Omental fat pad (tissue), 4 donors: ENCODE data around the gene CCAR1. TPM values are rescaled to one million over a fixed set of nuclear protein-coding genes. Genes with fewer than 3 reads are reported as not detected.
"Not testable (repeated sequence)": the region's sequence is repeated elsewhere in the genome, so short reads cannot be mapped to it uniquely, and the experiment has no call there.

ENCODE experiments used
- ATAC-seq: fragments of 150-250 bp; one replicate; pipeline ENCODE4 v1.9.1; 2016; ENCODE audit warnings: mild to moderate bottlenecking, moderate library complexity; ENCODE audit not compliant: low FRiP score
- DNase-seq: peaks from one replicate; pipeline ENCODE4 v3.0.0-alpha.2; 2019; ENCODE audit warnings: low spot score
- total RNA-seq, 4 donors: library from RNA; depleted of rRNA; stranded (reverse); fragments of >200 nt; gene quantifications; one replicate each; pipeline ENCODE4 v1.1.0, GENCODE V29; 2016
- TF ChIP-seq, protein P1 (sequence below), 3 donors: fragments of 450-650 bp; IDR thresholded peaks; one replicate each; pipeline ENCODE4 v1.5.1; 2016 to 2017; ENCODE audit warnings: antibody characterized with exemption in 3 of 3, mild to moderate bottlenecking in 3 of 3, moderate library complexity in 2 of 3

Gene CCAR1
- total RNA-seq, 4 donors from 2014 or later = 46.1 to 64.8 (median 53.1) TPM

DNA sequence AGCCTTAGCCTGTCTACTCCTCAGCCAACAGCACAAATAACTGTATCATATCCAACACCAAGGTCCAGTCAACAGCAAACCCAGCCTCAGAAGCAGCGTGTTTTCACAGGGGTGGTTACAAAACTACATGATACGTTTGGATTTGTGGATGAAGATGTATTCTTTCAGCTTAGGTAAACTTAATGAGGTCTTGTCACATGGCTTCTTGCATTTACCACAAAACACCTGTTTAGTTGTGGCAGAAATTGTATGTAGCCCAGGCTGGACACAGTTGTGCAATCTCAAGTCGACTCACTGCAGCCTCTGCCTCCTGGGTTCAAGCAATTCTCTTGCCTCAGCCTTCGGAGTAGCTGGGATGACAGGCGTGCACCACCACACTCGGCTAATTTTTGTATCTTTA is 21.4 kb downstream of the CCAR1 start:
- TF ChIP-seq, protein P1, sequence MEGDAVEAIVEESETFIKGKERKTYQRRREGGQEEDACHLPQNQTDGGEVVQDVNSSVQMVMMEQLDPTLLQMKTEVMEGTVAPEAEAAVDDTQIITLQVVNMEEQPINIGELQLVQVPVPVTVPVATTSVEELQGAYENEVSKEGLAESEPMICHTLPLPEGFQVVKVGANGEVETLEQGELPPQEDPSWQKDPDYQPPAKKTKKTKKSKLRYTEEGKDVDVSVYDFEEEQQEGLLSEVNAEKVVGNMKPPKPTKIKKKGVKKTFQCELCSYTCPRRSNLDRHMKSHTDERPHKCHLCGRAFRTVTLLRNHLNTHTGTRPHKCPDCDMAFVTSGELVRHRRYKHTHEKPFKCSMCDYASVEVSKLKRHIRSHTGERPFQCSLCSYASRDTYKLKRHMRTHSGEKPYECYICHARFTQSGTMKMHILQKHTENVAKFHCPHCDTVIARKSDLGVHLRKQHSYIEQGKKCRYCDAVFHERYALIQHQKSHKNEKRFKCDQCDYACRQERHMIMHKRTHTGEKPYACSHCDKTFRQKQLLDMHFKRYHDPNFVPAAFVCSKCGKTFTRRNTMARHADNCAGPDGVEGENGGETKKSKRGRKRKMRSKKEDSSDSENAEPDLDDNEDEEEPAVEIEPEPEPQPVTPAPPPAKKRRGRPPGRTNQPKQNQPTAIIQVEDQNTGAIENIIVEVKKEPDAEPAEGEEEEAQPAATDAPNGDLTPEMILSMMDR (IDR thresholded peaks at IDR 0.05) = no peak
- ATAC-seq (no peak), DNase-seq (no peak)

DNA sequence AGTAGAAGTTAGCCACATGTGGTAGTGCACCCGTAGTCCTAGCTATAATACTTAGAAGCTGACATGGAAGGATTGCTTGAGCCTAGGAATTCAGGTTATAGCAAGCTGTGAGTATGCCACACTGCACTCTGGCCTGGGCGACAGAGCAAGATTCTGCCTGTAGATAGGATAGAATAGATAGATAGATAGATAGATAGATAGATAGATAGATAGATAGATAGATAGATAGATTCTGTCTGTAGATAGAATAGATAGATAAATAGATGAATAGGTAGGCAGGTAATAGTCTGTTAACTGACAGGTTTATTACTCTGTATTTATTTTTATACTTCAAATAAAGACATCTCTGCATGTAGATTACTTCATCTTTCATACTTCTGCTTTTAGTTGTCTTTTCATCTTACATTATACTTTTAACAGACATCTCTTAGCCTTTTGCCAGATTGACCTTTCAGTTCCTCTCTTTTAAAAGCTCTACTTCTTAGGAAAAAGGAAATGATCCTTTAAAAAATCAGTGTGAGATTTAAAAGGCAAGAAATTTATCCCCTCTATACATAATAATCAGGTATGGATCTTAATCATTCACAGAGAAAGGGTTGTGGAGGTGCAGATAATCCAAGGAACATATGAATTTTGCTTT is 31.8 kb downstream of the CCAR1 start:
- ATAC-seq = no peak
- TF ChIP-seq, protein P1 (IDR thresholded peaks at IDR 0.05) = no peak
- DNase-seq = no peak

DNA sequence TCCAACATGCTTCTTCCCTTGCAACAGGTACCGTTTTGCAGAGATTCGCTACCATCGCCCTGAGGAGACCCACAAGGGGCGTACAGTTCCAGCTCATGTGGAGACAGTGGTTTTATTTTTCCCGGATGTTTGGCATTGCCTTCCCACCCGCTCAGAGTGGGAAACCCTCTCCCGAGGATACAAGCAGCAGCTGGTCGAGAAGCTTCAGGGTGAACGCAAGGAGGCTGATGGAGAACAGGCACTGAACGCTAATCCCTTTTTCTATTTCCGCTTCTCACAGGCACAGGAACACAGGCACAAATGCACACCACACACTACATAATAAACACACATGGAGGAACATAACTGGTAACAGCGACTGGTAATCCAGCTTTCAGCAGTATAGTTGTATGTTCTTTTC is 35.2 kb downstream of the CCAR1 start:
- ATAC-seq (no peak), DNase-seq (no peak)
- TF ChIP-seq, protein P1 (IDR thresholded peaks at IDR 0.05) = no peak

GRCh38 chr10:68756766-68757165 is 35.7 kb downstream of the CCAR1 start:
- ATAC-seq = no peak
- TF ChIP-seq, protein P1 (IDR thresholded peaks at IDR 0.05) = no peak
- DNase-seq = no peak

DNA sequence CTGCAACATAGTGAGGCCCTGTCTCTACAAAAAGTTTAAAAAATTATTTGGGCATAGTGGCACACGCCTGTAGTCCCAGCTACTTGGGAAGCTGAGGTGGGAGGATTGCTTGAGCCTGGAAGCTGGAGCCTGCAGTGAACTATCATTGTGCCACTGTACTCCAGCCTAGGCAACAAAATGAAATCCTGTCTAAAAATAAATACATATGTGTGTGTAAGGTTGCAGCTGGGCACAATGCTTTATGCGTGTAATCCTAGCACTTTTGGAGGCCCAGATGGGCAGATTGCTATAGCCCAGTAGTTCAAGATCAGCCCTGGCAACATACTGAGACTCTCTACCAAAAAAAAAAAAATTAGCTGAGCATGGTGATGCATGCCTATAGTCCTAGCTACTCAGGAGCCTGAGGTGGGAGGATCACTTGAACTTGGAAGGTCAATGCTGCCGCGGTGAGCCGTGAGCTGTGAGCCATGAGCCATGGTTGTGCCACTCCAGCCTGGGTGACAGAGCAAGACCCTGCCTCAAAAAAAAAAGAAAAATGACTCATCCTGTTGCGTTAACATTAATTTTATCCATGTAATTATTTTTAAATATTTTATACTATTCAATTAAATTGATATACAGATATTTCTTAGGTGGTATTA is 38.3 kb downstream of the CCAR1 start:
- DNase-seq = no peak
- TF ChIP-seq, protein P1 (IDR thresholded peaks at IDR 0.05) = no peak
- no peak for ATAC-seq

DNA sequence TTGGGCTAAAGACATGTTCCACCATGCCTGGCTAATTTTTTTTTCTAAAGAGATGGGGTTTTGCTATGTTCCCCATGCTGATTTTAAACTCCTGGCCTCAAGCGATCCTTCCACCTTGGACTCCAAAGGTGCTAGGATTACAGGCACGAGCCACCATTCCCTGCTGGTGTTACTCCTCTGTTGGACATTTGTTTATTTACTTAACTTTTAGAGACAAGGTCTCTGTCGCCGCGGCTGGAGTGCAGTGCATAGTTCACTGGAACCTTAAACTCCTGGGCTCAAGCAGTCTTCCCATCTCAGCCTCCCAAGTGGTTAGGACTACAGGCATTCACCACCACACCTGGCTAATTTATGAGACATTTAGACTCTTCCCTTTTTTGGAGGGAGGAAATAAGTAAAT is 38.9 kb downstream of the CCAR1 start:
- ATAC-seq (no peak), DNase-seq (no peak)
- TF ChIP-seq, protein P1 (IDR thresholded peaks at IDR 0.05) = no peak

GRCh38 chr10:68767407-68767806 is 46.4 kb downstream of the CCAR1 start:
- not testable (repeated sequence) for ATAC-seq, DNase-seq
